COLO668 (cell line): ENCODE results near the gene DCTD.

Source experiments
- DNase-seq: peaks from one replicate; lab custom pipeline; 2025; ENCODE audit not compliant: unreplicated experiment; lab: John Stamatoyannopoulos, UW

DCTD gene

DNA sequence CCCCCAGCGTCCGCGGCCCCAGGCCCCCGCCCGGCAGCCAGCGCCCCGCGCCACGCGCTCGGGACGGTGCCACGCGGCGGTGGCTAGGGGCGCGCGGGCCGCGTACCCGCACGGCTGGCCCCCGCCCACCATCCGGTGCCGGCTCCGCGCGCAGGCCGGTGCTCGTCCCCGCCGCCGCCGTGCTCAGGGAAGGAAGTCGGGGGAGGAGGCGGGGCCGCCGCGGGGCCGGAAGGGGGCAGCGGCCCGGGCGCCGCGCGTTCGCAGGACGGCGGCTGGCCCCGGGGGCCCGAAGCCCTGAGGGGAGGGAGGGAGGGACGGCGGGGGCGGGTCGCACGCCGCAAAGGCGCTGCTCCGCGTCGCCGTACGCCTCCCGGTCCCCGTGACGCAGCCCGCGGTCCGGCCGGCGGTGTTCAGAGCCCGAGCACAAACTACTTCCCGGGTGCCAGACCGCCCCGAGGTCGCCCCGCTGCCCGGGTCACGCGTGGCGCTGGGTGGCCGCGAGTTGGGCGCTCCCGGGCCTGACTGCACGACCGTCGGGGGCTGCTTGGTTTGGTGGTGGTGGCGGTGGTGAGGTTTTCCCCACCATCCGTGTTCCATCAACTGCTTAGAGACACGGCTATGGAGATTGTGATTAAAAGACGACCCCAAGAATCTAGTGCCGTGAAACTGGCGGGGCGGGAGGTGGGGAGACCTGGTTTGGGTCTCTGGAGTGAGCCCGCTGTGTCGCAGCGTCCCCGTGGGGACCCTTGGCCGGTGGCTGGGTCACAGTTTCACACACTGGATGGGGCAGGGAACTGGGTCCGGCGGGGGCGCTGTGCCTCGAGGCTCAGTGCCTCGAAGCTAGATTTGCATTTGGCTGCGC lies at the start of gene DCTD:
TSS of gene DCTD (minus strand) at position 205 of the 862 bp plus-strand sequence. CDS start 1,818 bp downstream, outside the sequence.
- DNase-seq: peak; percentile 92

DNA sequence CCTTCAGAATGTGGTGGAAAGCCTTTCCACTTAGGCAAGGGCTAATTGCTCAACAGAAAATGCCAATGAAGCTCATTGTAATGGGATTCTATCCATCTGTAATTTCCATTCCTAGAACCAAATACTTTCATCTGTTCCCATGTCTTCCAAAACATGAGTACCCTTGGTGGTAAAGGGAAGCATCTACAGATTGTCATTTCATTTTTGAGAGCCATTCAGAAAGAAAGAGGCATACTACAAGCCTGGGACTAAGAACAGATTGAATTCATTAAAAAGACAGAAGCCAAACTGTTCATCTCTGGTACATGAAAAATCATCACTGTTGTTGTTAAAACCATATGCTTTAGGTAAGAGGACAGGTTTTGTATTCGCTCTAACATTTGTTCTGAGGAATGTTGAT lies 43.6 kb upstream of the DCTD start:
- DNase-seq: no peak

DNA sequence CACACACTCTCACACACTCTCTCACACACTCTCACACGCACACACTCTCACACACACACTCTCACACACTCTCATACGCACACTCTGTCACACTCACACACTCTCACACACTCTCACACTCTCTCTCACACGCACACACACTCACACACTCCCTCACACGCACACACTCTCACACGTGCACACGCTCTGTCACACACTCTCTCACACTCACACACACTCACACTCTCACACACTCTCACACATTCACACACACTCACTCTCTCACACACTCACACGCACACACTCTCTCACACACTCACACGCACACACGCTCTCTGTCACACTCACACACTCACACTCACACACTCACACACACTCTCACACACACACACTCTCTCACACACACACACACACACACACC lies 43.0 kb upstream of the DCTD start:
- no peak for DNase-seq

DNA sequence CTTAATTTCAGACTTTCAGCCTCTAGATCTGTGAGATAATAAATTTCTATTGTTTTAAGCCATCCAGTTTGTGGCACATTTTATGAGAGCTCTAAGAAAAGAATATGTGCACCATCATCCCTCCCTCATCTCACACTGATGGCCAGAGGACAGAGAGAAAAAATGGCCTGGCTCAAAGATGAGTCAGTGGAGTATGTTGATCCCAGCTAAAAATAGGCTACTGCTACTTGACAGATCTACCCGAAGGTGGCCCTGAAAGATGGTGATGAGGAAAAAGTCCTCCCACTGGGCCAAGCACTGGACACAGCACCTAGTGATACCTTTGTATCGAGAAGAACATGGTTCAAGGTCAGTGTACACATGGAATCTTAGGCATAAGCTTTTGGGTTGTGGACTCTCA lies 38.2 kb upstream of the DCTD start:
- no peak for DNase-seq

DNA sequence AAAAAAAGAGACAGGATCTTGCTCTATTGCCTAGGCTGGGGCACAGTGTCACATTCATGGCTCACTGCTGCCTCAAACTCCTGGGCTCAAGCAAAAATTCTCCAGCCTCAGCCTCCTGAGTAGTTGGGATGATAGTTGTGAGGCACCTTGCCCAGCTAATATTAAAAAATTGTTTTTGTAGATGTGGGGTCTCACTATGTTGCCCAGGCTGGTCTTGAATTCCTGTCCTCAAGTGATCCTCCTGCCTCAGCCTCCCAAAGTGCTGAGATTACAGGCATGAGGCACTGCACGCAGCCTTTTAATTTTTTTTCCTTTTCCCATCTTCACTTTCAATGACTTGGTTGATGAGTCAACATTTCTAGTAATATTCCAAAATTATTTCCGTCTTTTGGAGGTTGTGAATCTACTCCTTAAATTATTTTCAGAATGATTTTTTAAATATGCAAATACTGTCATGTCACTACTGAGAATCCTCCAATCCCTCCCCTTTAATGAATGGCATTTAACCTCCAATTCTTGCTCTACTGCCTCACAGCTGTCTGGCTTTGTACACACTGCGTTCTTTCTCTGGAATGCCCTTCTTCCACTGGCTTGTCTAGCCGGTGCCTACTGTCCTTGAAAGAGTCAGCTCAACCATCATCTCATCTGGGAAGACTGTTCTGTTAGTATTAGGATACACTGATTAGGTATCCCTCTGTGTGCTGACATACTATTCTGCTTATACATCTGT lies 27.5 kb upstream of the DCTD start:
- no peak for DNase-seq

DNA sequence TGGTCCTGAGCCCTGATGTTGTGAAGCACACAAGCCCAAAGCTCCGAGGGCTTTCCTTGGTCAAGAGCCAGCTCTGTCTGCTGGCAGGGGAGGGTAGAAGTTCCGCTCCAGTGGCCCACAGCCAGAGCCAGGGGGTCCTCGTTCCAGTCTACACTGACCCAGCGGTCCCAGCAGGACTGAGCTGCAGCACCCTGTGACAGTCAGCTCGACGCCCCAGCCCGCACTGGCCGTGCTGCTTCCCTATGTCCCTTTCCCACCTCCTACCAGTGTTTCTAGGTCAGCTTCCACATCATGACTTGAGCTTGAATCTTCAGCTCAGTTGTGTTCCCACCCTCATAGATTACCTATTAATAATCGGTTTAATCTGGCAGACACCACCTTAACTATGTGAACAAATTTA lies 22.5 kb upstream of the DCTD start:
- no peak for DNase-seq

DNA sequence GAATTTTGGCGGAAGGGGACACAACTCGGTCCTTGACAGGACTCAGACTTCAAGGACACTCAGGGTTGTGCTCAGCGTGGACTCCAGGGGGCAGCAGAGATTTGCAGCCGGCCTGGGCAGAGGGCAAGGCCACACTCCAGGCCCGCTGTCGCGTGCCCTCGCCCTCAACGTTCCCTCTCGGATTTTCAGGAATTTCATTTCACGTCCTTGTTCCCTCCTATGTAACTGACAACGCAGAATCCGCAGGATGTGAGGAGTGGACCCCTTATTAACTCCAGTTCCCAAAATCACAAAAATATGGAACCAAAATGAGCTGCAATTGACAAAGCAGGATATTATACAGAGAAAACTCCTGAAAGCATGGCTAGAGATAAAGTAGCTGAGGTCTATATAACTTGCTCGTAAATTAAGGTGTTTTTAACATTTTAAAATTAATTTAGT lies 21.0 kb upstream of the DCTD start:
- peak; percentile 74 for DNase-seq

DNA sequence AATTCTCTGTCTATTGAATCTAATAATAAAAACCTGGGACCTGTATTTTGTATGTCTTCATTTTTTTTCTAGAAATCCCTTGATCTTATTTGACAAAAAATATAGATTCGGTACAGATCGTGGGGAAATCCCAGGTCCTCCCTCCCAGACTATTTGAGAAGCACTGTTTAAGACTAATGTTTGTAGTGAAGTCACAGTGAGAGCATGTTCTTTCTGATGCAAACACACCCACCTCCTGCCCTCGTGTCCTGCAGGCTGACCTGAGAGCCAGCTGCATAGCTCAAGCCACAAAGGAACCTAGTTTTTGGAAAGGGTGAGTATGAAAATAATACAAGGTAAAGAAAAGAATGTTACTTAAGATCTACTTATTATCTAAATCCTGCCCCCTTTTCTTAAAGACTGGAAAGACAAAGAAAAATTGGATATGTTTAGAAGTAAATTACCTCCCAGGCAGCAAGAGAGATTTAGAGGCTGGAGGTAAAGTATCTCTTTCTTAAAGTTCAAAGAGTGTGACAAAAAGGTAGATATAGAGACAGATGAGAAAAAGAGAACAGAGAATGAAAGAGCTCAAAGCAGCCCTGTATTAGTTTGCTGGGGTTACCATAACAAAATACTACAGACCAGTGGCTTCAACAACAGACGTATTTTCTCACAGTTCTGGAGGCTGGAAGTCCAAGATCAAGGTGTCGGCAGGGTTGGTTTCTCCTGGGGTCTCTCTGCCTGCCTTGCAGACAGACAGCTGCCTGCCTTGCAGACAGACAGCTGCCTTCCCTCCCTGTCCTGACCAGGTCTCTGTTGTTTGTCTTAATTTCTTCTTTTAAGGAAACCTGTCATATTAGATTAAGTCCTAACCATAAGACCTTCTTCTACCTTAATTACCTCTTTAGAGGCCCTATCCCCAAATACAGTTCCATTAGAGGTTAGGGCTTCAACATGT lies 20.4 kb upstream of the DCTD start:
- DNase-seq: no peak

DNA sequence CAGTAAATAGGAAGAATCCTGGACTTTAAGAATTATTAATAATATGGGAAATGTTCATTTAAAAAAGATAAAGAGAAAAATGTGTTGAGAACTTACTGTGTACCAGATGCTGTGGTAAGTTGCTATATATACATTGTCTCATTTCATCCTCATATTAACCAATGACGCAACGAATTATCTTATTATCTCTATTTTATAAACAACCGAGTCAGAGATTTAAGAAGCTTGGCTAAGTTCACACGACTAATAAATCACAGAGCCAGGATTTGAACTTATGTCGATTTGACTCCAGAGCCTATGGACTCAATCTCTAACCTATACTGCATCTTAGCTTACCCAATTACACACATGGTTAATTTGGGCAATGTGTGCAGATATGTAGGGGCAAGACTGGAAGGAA lies 15.5 kb upstream of the DCTD start:
- DNase-seq: no peak

DNA sequence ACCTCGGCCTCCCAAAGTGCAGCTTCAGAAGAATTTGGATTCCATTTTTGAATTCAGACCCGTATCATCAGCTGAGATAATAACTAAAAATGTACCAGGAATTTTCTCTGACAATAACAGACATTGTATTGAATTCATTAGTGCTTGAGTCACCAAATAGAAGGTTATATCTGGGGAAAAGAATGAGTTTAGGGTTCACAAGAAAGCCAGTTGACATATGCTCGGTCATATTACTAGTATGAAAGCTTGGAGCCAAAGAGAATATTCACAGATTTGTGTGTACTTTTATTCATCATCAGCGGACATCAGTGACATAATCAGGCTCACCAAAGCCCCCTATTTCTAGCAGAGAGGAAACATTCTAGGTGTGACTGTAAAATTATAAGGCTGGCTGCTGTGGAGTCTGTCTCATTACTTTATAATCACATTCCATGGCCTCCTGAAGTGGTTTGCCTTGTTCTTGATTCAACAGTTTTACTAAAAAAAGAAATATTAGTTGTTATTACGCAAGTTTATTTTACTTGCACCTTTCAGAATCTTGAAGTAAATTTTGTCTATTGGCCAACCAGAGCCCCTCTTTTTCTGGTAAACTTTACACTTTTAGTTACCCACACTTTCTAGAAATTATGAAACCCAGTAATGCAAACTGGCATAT lies 14.6 kb upstream of the DCTD start:
- DNase-seq: no peak

DNA sequence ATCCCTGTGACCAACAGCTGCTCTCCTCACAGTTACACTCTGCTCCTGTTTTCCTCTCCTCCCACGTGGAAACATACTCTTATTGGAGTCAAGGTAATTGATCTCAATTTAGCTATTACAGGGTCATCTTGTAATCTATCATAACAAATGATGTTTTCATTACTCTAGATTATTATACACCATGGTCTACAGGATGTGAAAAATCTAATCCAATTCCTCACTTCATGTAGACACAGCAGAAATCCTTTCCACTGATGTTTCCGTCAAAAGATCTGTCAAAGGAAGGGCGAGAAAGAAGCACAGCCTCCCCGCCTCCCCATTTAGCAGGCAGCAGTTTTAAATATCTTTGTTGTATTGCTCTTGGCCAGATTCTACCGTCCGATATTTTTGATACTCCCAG lies 13.7 kb upstream of the DCTD start:
- DNase-seq: no peak

DNA sequence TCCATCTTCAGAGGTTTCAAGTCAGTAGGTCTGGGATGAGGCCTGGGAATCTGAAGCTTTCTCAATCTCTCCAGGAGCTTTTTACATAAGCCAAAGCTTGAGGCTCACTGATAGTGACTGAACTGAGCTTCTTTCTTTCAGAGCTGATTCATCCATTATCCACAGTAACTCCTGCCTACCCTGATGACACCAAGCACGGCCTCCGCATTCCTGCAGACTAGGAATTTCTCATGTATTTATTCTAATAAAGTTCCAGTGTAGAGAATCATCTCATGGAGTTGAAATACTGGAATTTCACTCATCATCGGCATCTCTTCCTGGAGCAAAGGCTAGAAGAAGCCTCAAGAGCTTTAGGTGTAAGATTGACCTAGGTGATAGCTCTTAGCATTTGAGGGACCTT lies 12.1 kb upstream of the DCTD start:
- no peak for DNase-seq

DNA sequence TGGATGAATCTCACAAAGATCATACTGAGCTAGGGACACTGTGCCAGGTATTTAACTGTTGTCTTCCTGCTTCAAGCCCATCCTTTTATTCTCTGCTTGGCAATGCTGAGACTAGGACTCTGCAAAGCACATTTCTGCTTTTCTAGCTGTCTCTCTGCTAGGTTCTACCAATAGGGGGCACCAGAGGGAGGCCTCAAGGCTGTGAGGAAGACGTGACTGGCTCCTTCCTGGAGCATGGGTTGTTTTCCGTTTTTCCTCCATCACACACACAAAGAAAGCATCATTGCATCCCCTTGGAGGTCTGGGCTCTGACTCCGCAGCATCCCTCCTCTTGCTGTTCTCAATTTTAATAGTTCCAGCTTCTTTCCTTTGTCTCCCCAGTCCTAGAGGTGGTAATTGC lies 10.9 kb upstream of the DCTD start:
- DNase-seq: no peak

DNA sequence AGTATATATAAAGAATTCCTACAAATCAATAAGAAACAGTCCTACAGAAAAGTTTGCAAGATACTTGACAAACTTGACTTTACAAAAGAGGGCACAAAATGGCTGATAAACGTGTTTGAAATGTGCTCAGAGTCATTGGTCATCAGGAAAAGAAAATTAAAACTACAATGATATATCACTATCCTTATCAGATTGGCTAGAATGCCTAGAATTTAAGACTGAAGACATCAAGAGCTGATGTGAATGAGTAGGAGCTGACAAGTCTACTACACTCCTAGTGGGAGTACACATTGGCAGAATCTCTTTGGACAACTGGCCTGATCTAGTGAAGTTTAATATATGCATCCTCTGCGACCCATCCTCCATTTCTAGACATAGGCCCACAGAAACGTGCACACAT lies 10.3 kb upstream of the DCTD start:
- DNase-seq: no peak

DNA sequence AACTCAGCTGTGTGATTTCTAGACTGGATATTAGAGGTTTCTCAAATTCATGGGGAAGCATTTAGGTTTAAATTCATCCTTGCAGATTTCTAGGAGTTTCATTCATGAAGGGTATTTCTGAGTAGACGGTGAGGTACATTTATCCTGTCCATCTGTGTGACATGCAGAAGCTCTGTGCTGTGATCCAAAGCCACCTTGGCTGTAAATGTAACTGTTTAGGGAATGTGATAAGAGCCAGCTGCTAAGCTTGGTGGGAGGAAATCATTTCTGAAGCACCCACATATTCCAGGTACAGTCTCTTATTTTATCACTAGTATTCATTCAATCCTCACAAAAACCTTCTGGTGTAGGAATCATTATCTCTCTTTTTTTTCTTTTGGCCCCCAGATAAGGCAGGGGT lies 8.7 kb upstream of the DCTD start:
- no peak for DNase-seq

DNA sequence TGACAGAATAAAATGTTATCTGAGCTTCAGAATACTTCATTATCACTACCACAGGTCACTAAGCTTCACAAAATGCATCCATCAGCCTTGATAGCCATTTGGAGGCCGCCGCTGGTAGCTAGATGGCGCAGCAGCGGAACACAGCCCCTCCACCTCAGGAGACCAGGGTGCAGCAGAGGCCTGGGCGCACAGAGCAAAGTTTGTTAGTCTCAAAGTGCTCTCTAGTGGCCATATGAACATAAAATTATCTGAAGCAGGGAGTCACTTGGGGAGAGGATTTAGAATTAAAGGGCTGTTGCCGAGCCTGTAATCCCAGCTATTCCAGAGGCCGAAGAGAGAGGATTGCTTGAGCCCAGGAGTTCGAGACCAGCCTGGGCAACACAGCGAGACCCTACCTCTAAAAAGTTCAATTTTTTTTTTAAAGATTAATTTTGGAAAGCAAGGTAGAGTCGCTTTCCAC lies 8.1 kb upstream of the DCTD start:
- DNase-seq: peak; percentile 71

DNA sequence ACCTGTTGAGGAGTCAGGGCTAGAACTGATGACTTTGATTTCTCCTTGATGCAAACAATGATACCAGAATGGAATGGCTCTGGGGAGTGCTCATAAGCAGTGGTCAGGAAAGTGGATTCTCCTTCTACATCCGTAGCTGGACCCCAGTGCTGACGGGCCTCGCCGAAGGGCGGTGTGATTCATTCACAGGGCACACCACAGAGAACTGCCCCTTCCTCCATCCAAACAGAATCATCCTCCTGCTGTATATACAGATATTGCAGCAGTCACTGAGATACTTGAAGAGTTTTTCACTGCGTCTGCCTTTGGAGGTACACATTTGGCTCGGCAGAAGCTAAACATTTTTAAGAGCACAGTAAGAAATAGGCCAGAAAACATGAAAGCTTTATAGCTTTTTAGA lies 7.3 kb upstream of the DCTD start:
- DNase-seq: no peak

DNA sequence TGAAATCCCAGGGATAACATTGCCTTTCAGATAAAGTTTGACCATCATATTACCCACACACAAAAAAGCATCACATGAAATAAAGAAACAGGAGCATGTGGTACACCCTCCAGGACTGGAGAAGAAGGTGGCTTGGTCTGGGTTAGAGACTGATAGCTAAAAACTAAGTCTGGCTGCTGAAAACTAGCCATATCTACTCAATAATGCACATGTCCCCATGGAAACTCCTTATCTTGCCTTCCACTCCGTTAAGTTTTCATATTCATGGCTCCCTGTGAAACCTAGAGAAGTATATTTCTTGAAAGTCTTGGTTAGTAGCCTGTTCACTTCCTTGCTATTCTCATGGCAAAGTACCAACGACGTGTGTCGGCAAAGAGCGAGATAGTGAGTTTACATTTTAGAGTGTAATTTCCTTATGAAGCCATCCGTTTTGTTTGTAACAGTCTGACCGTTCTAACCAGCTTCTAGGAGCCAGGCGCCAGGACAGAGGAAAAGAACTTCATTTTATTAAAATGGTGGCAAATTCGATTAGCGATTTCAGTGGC lies 6.7 kb upstream of the DCTD start:
- DNase-seq: no peak

DNA sequence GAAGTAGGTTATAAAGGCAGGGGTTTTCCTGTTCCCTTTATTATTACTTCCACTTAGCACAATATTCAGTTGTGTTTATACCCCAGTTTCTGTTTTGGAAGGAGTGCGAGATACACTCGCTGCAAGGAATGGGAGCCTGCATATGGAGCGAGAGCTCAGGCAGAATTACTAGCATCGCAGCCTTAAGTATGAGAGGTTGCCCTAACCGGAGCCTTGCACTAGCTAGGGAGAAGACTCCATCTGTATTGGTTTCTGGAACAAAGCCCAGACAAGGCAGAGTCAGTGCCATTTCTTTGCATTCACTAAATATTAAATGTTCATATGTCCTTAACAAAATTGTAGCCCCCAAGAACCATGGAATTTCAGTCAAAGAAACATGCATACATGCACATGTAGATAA lies 6.2 kb upstream of the DCTD start:
- no peak for DNase-seq

DNA sequence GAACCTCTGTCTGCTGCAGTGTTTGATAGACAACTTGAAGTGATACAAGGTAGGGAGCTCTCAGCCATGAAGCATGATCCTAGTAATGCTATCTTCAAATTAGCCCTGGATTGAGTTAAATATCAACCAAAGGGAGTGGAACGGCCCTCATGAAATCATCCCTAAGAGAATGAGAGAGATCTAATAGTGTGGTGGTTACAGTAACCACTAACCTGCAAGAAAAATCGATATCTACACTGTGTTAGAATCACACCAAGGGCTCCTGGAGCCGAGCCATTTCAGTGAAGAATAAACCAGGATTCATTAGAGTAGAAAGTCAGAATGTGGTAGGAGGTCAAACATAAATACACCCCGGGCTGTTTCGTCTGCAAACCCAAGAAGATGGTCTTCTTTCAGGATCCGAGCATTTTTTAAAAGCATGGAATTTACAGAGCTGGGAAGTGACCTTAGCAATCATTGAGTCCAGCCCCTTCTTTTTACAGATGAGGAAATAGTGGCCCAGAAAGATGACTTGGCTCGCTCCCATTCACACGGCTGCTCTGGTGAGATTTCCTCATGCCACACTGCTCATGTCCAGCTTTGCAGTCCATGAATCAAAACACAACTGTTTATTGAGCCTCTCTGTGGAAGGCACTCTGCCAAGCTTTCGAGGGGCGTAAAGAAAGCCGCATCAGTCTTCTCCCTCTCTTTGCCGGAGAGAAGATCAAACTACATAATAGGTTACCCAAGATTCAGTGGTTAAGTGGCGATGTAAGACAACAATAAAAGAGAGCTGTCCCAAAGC lies 5.5 kb upstream of the DCTD start:
- DNase-seq: peak; percentile 63
